HCT116 (cell line): ENCODE data around the gene GPATCH8. TPM values are rescaled to one million over a fixed set of nuclear protein-coding genes. Genes with fewer than 3 reads are reported as not detected.

Source experiments
- ATAC-seq: fragments of 200-7000 bp; cut with Tn5 transposase; 2 replicates; pipeline ENCODE4 v1.9.1; 2020; ENCODE audit warnings: mild to moderate bottlenecking, moderate library complexity
- BruUV-seq: library from RNA; stranded (reverse); fragments of 400-500 nt; replicated peaks from 2 replicates; lab custom pipeline; 2021; lab: Mats Ljungman, UMichigan
- CTCF ChIA-PET: fragments of 300-600 bp; sonication (Branson Sonifier 250); formaldehyde crosslinking; loops from one replicate; lab custom pipeline; 2021; ENCODE audit warnings: antibody characterized with exemption; lab: Charles Lee
- POLR2A ChIA-PET: fragments of 300-600, 350-600 bp; sonication (Branson Sonifier 250); formaldehyde crosslinking; loops from one replicate; lab custom pipeline; 2021; ENCODE audit warnings: antibody characterized with exemption; lab: Charles Lee
- RAD21 ChIA-PET, 2 experiments: fragments of 300-600 bp; sonication (Branson Sonifier 250); formaldehyde crosslinking; loops; one replicate each; lab custom pipeline; 2023; ENCODE audit warnings: low total read pairs in 2 of 2; ENCODE audit not compliant: uncharacterized antibody in 2 of 2, unreplicated experiment in 2 of 2, low non-redundant PET in 1 of 2; lab: Charles Lee
- DNase-seq: peaks from one replicate; pipeline ENCODE4 v3.0.0-alpha.2; 2010; ENCODE audit warnings: low read depth, low spot score
- H2AFZ ChIP-seq: fragments of 200-600 bp; shearing (Covaris generic), sonication (generic); 2 replicates; pipeline ENCODE4 v1.6.1; 2017; ENCODE audit warnings: low read depth, mixed run types, mixed read lengths, antibody characterized with exemption, low read length; ENCODE audit not compliant: poor library complexity, severe bottlenecking
- H3K27ac ChIP-seq: 2 replicates; pipeline ENCODE4 v1.5.1; 2012; ENCODE audit warnings: low read depth, low read length
- H3K27me3 ChIP-seq: fragments of 200-600 bp; sonication (generic); 2 replicates; pipeline ENCODE4 v1.6.1; 2016; ENCODE audit warnings: mixed run types, low read length, mixed read lengths; ENCODE audit not compliant: insufficient read depth
- H3K36me3 ChIP-seq, 2 experiments: fragments of 200-500 bp in 1 of 2; fragments of 200-600 bp in 1 of 2; sonication (Bioruptor generic) in 1 of 2; sonication (generic) in 1 of 2; 2 replicates each; pipeline versions ENCODE4 v1.5.1 to v1.6.1; 2014 to 2016; ENCODE audit warnings: low read length in 2 of 2, inconsistent platforms in 1 of 2, mixed read lengths in 1 of 2, mixed run types in 1 of 2; ENCODE audit not compliant: insufficient read depth in 2 of 2, control insufficient read depth in 1 of 2
- H3K4me1 ChIP-seq, 2 experiments: fragments of 200-600 bp in 1 of 2; sonication (generic) in 1 of 2; 2 replicates each; pipeline versions ENCODE4 v1.5.1 to v1.6.1; 2012 to 2017; ENCODE audit warnings: low read length in 2 of 2, inconsistent platforms in 1 of 2, mild to moderate bottlenecking in 1 of 2, mixed read lengths in 1 of 2, mixed run types in 1 of 2, moderate library complexity in 1 of 2; ENCODE audit not compliant: insufficient read depth in 2 of 2, control insufficient read depth in 1 of 2
- H3K4me2 ChIP-seq: fragments of 200-600 bp; sonication (generic); 2 replicates; pipeline ENCODE4 v1.6.1; 2017; ENCODE audit warnings: mixed run types, low read length, mixed read lengths
- H3K4me3 ChIP-seq, 2 experiments: fragments of 200-600 bp in 1 of 2; sonication (generic) in 1 of 2; replicated peaks in 1 of 2; 2 replicates each; pipeline ENCODE4 v1.5.1; 2011 to 2016; ENCODE audit warnings: low read length in 2 of 2, control low read depth in 1 of 2, low read depth in 1 of 2, mild to moderate bottlenecking in 1 of 2, mixed read lengths in 1 of 2, mixed run types in 1 of 2
- H3K79me2 ChIP-seq: fragments of 200-600 bp; sonication (generic); 2 replicates; pipeline ENCODE4 v1.6.1; 2017; ENCODE audit warnings: mild to moderate bottlenecking, mixed run types, low read length, moderate library complexity, mixed read lengths; ENCODE audit not compliant: insufficient read depth
- H3K9ac ChIP-seq: fragments of 200-600 bp; sonication (generic); 2 replicates; pipeline ENCODE4 v1.6.1; 2016; ENCODE audit warnings: low read length, mixed read lengths
- H3K9me2 ChIP-seq: fragments of 200-600 bp; sonication (generic), shearing (Covaris generic); 2 replicates; pipeline ENCODE4 v1.6.1; 2017; ENCODE audit warnings: mixed run types, mild to moderate bottlenecking, moderate library complexity; ENCODE audit not compliant: insufficient read depth
- H3K9me3 ChIP-seq, 2 experiments: fragments of 200-500 bp in 1 of 2; fragments of 200-600 bp in 1 of 2; sonication (Bioruptor generic) in 1 of 2; sonication (generic) in 1 of 2; 2 replicates each; pipeline ENCODE4 v1.6.1; 2014 to 2017; ENCODE audit warnings: low read length in 2 of 2, mixed read lengths in 2 of 2, inconsistent platforms in 1 of 2, low read depth in 1 of 2, mild to moderate bottlenecking in 1 of 2, mixed run types in 1 of 2, moderate library complexity in 1 of 2; ENCODE audit not compliant: control insufficient read depth in 1 of 2, insufficient read depth in 1 of 2
- H4K20me1 ChIP-seq: fragments of 200-600 bp; sonication (generic), shearing (Covaris generic); 2 replicates; pipeline ENCODE4 v1.6.1; 2017; ENCODE audit warnings: mixed run types, mild to moderate bottlenecking, moderate library complexity; ENCODE audit not compliant: insufficient read depth
- ATF3 ChIP-seq: IDR thresholded peaks from 2 replicates; pipeline ENCODE4 v1.6.1; 2012
- CBX3 ChIP-seq: IDR thresholded peaks from 2 replicates; pipeline ENCODE4 v1.6.1; 2012; ENCODE audit warnings: low read depth
- CTCF ChIP-seq, 3 experiments: fragments of 200-600 bp in 1 of 3; sonication (generic) in 1 of 3; IDR thresholded peaks in 2 of 3; conservative IDR thresholded peaks in 1 of 3; 2 replicates each; pipeline ENCODE4 v1.5.1; 2012 to 2017; ENCODE audit warnings: low read depth in 2 of 3, low read length in 2 of 3, antibody characterized with exemption in 1 of 3, borderline replicate concordance in 1 of 3, control low read depth in 1 of 3, mild to moderate bottlenecking in 1 of 3, mixed read lengths in 1 of 3, mixed run types in 1 of 3, moderate library complexity in 1 of 3; ENCODE audit not compliant: insufficient read depth in 1 of 3
- EZH2 ChIP-seq: fragments of 200-600 bp; sonication (generic); IDR thresholded peaks from 2 replicates; pipeline ENCODE4 v1.6.1; 2017; ENCODE audit warnings: antibody characterized with exemption, mixed run types
- EZH2phosphoT487 ChIP-seq: fragments of 200-600 bp; IDR thresholded peaks from 2 replicates; pipeline ENCODE4 v1.6.1; 2018; ENCODE audit warnings: antibody characterized with exemption, borderline replicate concordance
- FOSL1 ChIP-seq: IDR thresholded peaks from 2 replicates; pipeline ENCODE4 v1.6.1; 2012; ENCODE audit warnings: low read depth
- JUND ChIP-seq: IDR thresholded peaks from 2 replicates; pipeline ENCODE4 v1.6.1; 2012
- POLR2A ChIP-seq: IDR thresholded peaks from 2 replicates; pipeline ENCODE4 v1.7.0; 2011; ENCODE audit warnings: borderline replicate concordance; ENCODE audit not compliant: insufficient read depth, insufficient read length; ENCODE audit errors: extremely low read depth
- POLR2AphosphoS5 ChIP-seq: IDR thresholded peaks from 2 replicates; pipeline ENCODE4 v1.6.1; 2011; ENCODE audit warnings: mild to moderate bottlenecking, low read depth, low read length, moderate library complexity
- RAD21 ChIP-seq: IDR thresholded peaks from 2 replicates; pipeline ENCODE4 v1.6.1; 2012; ENCODE audit warnings: low read depth, mild to moderate bottlenecking
- SIN3A ChIP-seq: IDR thresholded peaks from 2 replicates; pipeline ENCODE4 v1.6.1; 2012; ENCODE audit warnings: low read depth
- SP1 ChIP-seq: IDR thresholded peaks from 2 replicates; pipeline ENCODE4 v1.6.1; 2012; ENCODE audit warnings: low read depth
- TCF7L2 ChIP-seq: IDR thresholded peaks from 2 replicates; pipeline ENCODE4 v1.7.0; 2011; ENCODE audit warnings: borderline replicate concordance, inconsistent platforms; ENCODE audit not compliant: insufficient read depth, insufficient read length; ENCODE audit errors: extremely low read depth
- YY1 ChIP-seq: IDR thresholded peaks from 2 replicates; pipeline ENCODE4 v1.6.1; 2011; ENCODE audit warnings: low read length, low read depth, moderate library complexity, mild to moderate bottlenecking; ENCODE audit not compliant: insufficient replicate concordance; ENCODE audit errors: extremely low read depth
- ZBTB33 ChIP-seq: IDR thresholded peaks from 2 replicates; pipeline ENCODE4 v1.6.1; 2011; ENCODE audit warnings: mild to moderate bottlenecking, low read length, moderate library complexity; ENCODE audit not compliant: insufficient replicate concordance; ENCODE audit errors: extremely low read depth
- ZNF274 ChIP-seq: fragments of 200-500 bp; sonication (Bioruptor generic); IDR thresholded peaks from 2 replicates; pipeline ENCODE4 v1.6.1; 2014; ENCODE audit warnings: mild to moderate bottlenecking, low read depth, low read length, inconsistent platforms
- intact Hi-C: fragments of 100-400 bp; cut with micrococcal nuclease; formaldehyde crosslinking; loops from 2 replicates; pipeline ENCODE4 v1.10.0; 2022
- total RNA-seq: library from RNA; stranded (reverse); gene quantifications from one replicate; pipeline ENCODE4 v1.2.1, GENCODE V29; 2021; ENCODE audit not compliant: unreplicated experiment

The GPATCH8 gene
- total RNA-seq, 1 experiment from 2014 or later = 28.7 TPM

- peak overlapping the region; percentile 29; the same call in 1 of the 2 replicates for H3K27ac ChIP-seq
- peak overlapping the region; percentile 98 for H3K4me2 ChIP-seq
- DNase-seq = no peak
- H3K36me3 ChIP-seq = no peaks in the 10 kb centered on the region
- no peaks in the 10 kb centered on the region for H4K20me1 ChIP-seq
- POLR2A ChIA-PET = interaction anchor here (1.3 to 1.5 kb wide), 3 partner anchors 9 to 21 kb away, joined by 3 to 7 read pairs (median 7); partner anchors contain the start of gene FAM171A2
- TF ChIP-seq POLR2A (no peak), FOSL1 (no peak), CTCF (IDR thresholded peaks at IDR 0.05 in 2 of 3, conservative IDR thresholded peaks at IDR 0.05 in 1 of 3; ENCODE audit: borderline replicate concordance in 1 of 3, insufficient read depth in 1 of 3, low read depth in 2 of 3, low read length in 2 of 3) (no peak), RAD21 (no peak), JUND (no peak), POLR2AphosphoS5 (no peak), ZNF274 (no peak), ATF3 (no peak), YY1 (no peak), EZH2 (no peak), SIN3A (no peak), SP1 (no peak), ZBTB33 (no peak), EZH2phosphoT487 (no peak), TCF7L2 (no peak), CBX3 (no peak)
- TF ChIP-seq, all 23 proteins: peak for 0
- H3K27me3 ChIP-seq = no peaks in the 10 kb centered on the region
- CTCF ChIA-PET = interaction anchor here (1.2 kb wide), 1 partner anchor 8 kb away, joined by 9 read pairs; no protein-coding TSS in a partner anchor
- H3K9ac ChIP-seq = no peak overlapping the region
- H3K4me1 ChIP-seq = peaks cover 4 to 18% of the 10 kb centered on the region in 2 experiments; a peak in 3 of 4 replicates
- H3K9me2 ChIP-seq = no peaks in the 10 kb centered on the region
- H3K9me3 ChIP-seq = no peaks in the 10 kb centered on the region
- no peak for ATAC-seq
- H3K79me2 ChIP-seq = no peaks in the 10 kb centered on the region
- no peak overlapping the region for H2AFZ ChIP-seq
- intact Hi-C loops = no loop called here
- RAD21 ChIA-PET = no interaction called here
- no TSS peak for BruUV-seq
- H3K4me3 ChIP-seq = no peak overlapping the region
Observed at GRCh38 chr17:44384281-44384822, 118.9 kb downstream of the GPATCH8 start.
